Right kidney (tissue), 9 donors: ENCODE data around the gene GOLGA8Q.
"Not testable (repeated sequence)": the region's sequence is repeated elsewhere in the genome, so short reads cannot be mapped to it uniquely, and the experiment has no call there.

Experiments used
- DNase-seq: peaks from one replicate; pipeline ENCODE4 v3.0.0-alpha.2; 2016
- long read RNA-seq, 8 donors: transcript quantifications; one replicate each; lab custom pipeline, GENCODE V29; 2026

GOLGA8Q gene
- long read RNA-seq, donor 1: 0 reads
- long read RNA-seq, donor 2: 0 reads
- long read RNA-seq, donor 3: 0 reads
- long read RNA-seq, donor 4: 0 reads
- long read RNA-seq, donor 5: 0 reads
- long read RNA-seq, donor 6: 0 reads
- long read RNA-seq, donor 7: 0 reads
- long read RNA-seq, donor 8: 0 reads

GRCh38 chr15:30551750-30552149, at the start of gene GOLGA8Q:
Gene GOLGA8Q, plus strand, starts transcription at chr15:30552050. Its CDS starts 28 bp downstream, at chr15:30552078.
- not testable (repeated sequence) for DNase-seq

- DNase-seq: not testable (repeated sequence)
Measured at GRCh38 chr15:30502904-30503781, 48.7 kb upstream of the GOLGA8Q start.

GRCh38 chr15:30504162-30504843, 47.5 kb upstream of the GOLGA8Q start:
- DNase-seq: not testable (repeated sequence)

- DNase-seq: not testable (repeated sequence)
Measured at GRCh38 chr15:30514545-30514944, 37.3 kb upstream of the GOLGA8Q start.

GRCh38 chr15:30523453-30524243, 28.2 kb upstream of the GOLGA8Q start:
- DNase-seq: not testable (repeated sequence)

GRCh38 chr15:30525912-30526311, 25.9 kb upstream of the GOLGA8Q start:
- DNase-seq: not testable (repeated sequence)

GRCh38 chr15:30529049-30529448, 22.8 kb upstream of the GOLGA8Q start:
- DNase-seq: not testable (repeated sequence)

GRCh38 chr15:30566949-30567348, 15.1 kb downstream of the GOLGA8Q start:
- peak; percentile 10 for DNase-seq

GRCh38 chr15:30573012-30573491, 21.2 kb downstream of the GOLGA8Q start:
- DNase-seq: not testable (repeated sequence)

GRCh38 chr15:30579394-30579970, 27.6 kb downstream of the GOLGA8Q start:
- not testable (repeated sequence) for DNase-seq

- DNase-seq: not testable (repeated sequence)
Measured at GRCh38 chr15:30580716-30581115, 28.9 kb downstream of the GOLGA8Q start.

- not testable (repeated sequence) for DNase-seq
Measured at GRCh38 chr15:30598953-30599352, 47.1 kb downstream of the GOLGA8Q start.

- DNase-seq: not testable (repeated sequence)
Measured at GRCh38 chr15:30603796-30604195, 51.9 kb downstream of the GOLGA8Q start, which contains the start of gene GOLGA8H. Gene GOLGA8H, plus strand, starts transcription at chr15:30604028. Its CDS starts 98 bp downstream, at chr15:30604126.
